WTC11 (cell line): Measurements from ENCODE around the gene EBF3. TPM values are rescaled to one million over a fixed set of nuclear protein-coding genes. Genes with fewer than 3 reads are reported as not detected.

ENCODE experiments used
- ATAC-seq: fragments of 200-7000 bp; cut with Tn5 transposase; 2 replicates; pipeline ENCODE4 v1.10.0; 2021; ENCODE audit warnings: mild to moderate bottlenecking, moderate library complexity
- CTCF ChIA-PET: fragments of 300-600 bp; sonication (Branson Sonifier 250); formaldehyde crosslinking; loops from one replicate; lab custom pipeline; 2021; ENCODE audit warnings: antibody characterized with exemption; lab: Charles Lee
- POLR2A ChIA-PET: fragments of 350-600 bp; sonication (Branson Sonifier 250); formaldehyde crosslinking; loops from one replicate; lab custom pipeline; 2021; ENCODE audit warnings: antibody characterized with exemption; lab: Charles Lee
- DNase-seq: peaks from one replicate; pipeline ENCODE4 v3.0.0; 2021; ENCODE audit warnings: low spot score
- H3K27ac Mint-ChIP-seq: 2 replicates; pipeline ENCODE4 v1.8.0; 2021; ENCODE audit warnings: mixed read lengths
- H3K27me3 Mint-ChIP-seq: 2 replicates; pipeline ENCODE4 v1.8.0; 2021; ENCODE audit warnings: low read depth, mild to moderate bottlenecking, moderate library complexity, mixed read lengths
- H3K36me3 Mint-ChIP-seq: 2 replicates; pipeline ENCODE4 v1.8.0; 2021; ENCODE audit warnings: mixed read lengths
- H3K4me1 Mint-ChIP-seq: 2 replicates; pipeline ENCODE4 v1.8.0; 2022; ENCODE audit warnings: mixed read lengths
- H3K4me3 Mint-ChIP-seq: 2 replicates; pipeline ENCODE4 v1.8.0; 2021; ENCODE audit warnings: mild to moderate bottlenecking, moderate library complexity, mixed read lengths
- H3K9me3 Mint-ChIP-seq: 2 replicates; pipeline ENCODE4 v1.8.0; 2021; ENCODE audit warnings: mixed read lengths
- ATF1 ChIP-seq: sonication (generic); formaldehyde crosslinking; IDR thresholded peaks from 2 replicates; pipeline ENCODE4 v1.8.1; 2023; ENCODE audit warnings: mild to moderate bottlenecking, moderate library complexity, missing genetic modification reagents
- CREB1 ChIP-seq: sonication (generic); formaldehyde crosslinking; IDR thresholded peaks from 2 replicates; pipeline ENCODE4 v1.8.0; 2023; ENCODE audit warnings: mild to moderate bottlenecking, missing genetic modification reagents
- HMGA2 ChIP-seq: fragments of 250-450 bp; sonication (Bioruptor Pico); IDR thresholded peaks from 2 replicates; pipeline ENCODE4 v1.4.0; 2021; ENCODE audit warnings: mild to moderate bottlenecking, moderate library complexity
- IRF2 ChIP-seq: sonication (generic); formaldehyde crosslinking; IDR thresholded peaks from 2 replicates; pipeline ENCODE4 v1.8.0; 2022; ENCODE audit warnings: low read depth, missing genetic modification reagents, borderline replicate concordance
- KAT7 ChIP-seq: sonication (generic); formaldehyde crosslinking; IDR thresholded peaks from 2 replicates; pipeline ENCODE4 v1.8.1; 2023; ENCODE audit warnings: missing genetic modification reagents, mild to moderate bottlenecking, borderline replicate concordance
- NR2C2 ChIP-seq: sonication (generic); formaldehyde crosslinking; IDR thresholded peaks from 2 replicates; pipeline ENCODE4 v1.8.0; 2022; ENCODE audit warnings: mild to moderate bottlenecking, missing genetic modification reagents
- OVOL2 ChIP-seq: fragments of 250-450 bp; sonication (Bioruptor Pico); IDR thresholded peaks from 2 replicates; pipeline ENCODE4 v1.9.0; 2021; ENCODE audit warnings: mild to moderate bottlenecking, borderline replicate concordance
- SMAD4 ChIP-seq: sonication (generic); formaldehyde crosslinking; IDR thresholded peaks from 2 replicates; pipeline ENCODE4 v1.8.0; 2022; ENCODE audit warnings: mild to moderate bottlenecking, missing genetic modification reagents
- SOX15 ChIP-seq: fragments of 250-450 bp; sonication (Bioruptor Pico); IDR thresholded peaks from 2 replicates; pipeline ENCODE4 v1.9.0; 2021; ENCODE audit warnings: mild to moderate bottlenecking
- TCF7 ChIP-seq: sonication (generic); formaldehyde crosslinking; IDR thresholded peaks from 2 replicates; pipeline ENCODE4 v1.8.0; 2022; ENCODE audit warnings: mild to moderate bottlenecking, low read depth, missing genetic modification reagents, moderate library complexity
- ZNF121 ChIP-seq: sonication (generic); formaldehyde crosslinking; IDR thresholded peaks from 2 replicates; pipeline ENCODE4 v1.8.0; 2023; ENCODE audit warnings: missing genetic modification reagents
- ZNF138 ChIP-seq: sonication (generic); formaldehyde crosslinking; conservative IDR thresholded peaks from 2 replicates; pipeline ENCODE4 v1.8.1; 2022; ENCODE audit warnings: mild to moderate bottlenecking, moderate library complexity, missing genetic modification reagents
- ZNF317 ChIP-seq: sonication (generic); formaldehyde crosslinking; IDR thresholded peaks from 2 replicates; pipeline ENCODE4 v1.8.1; 2023; ENCODE audit warnings: low read depth, mild to moderate bottlenecking, moderate library complexity, missing genetic modification reagents, borderline replicate concordance
- ZNF416 ChIP-seq: fragments of 250-450 bp; sonication (Bioruptor Pico); IDR thresholded peaks from 2 replicates; pipeline ENCODE4 v1.9.0; 2021; ENCODE audit warnings: mild to moderate bottlenecking, inconsistent platforms
- ZNF671 ChIP-seq: fragments of 250-450 bp; sonication (Bioruptor Pico); IDR thresholded peaks from 2 replicates; pipeline ENCODE4 v1.8.0; 2021; ENCODE audit warnings: mild to moderate bottlenecking
- total RNA-seq: library from RNA; stranded (reverse); gene quantifications from 3 replicates; pipeline ENCODE4 v1.2.3, GENCODE V29; 2021
- TF ChIP-seq, protein P1 (sequence below): fragments of 200-600 bp; IDR thresholded peaks from 2 replicates; pipeline ENCODE4 v1.8.0; 2022; ENCODE audit warnings: antibody characterized with exemption
- TF ChIP-seq, protein P2 (sequence below): sonication (generic); formaldehyde crosslinking; conservative IDR thresholded peaks from 2 replicates; pipeline ENCODE4 v1.8.1; 2022; ENCODE audit warnings: mild to moderate bottlenecking, missing genetic modification reagents
- TF ChIP-seq, protein P3 (sequence below): sonication (generic); formaldehyde crosslinking; IDR thresholded peaks from 2 replicates; pipeline ENCODE4 v1.8.1; 2022; ENCODE audit warnings: missing genetic modification reagents, borderline replicate concordance
- TF ChIP-seq, protein P4 (sequence below): sonication (generic); formaldehyde crosslinking; IDR thresholded peaks from 2 replicates; pipeline ENCODE4 v1.8.0; 2022; ENCODE audit warnings: mild to moderate bottlenecking, missing genetic modification reagents
- TF ChIP-seq, protein P5 (sequence below): sonication (generic); formaldehyde crosslinking; IDR thresholded peaks from 2 replicates; pipeline ENCODE4 v1.8.0; 2022; ENCODE audit warnings: mild to moderate bottlenecking, missing genetic modification reagents
- TF ChIP-seq, protein P6 (sequence below): fragments of 250-450 bp; sonication (Bioruptor Pico); conservative IDR thresholded peaks from 2 replicates; pipeline ENCODE4 v1.9.0; 2021; ENCODE audit warnings: mild to moderate bottlenecking

Gene EBF3
- total RNA-seq, 1 experiment from 2014 or later: 1.2 TPM

DNA sequence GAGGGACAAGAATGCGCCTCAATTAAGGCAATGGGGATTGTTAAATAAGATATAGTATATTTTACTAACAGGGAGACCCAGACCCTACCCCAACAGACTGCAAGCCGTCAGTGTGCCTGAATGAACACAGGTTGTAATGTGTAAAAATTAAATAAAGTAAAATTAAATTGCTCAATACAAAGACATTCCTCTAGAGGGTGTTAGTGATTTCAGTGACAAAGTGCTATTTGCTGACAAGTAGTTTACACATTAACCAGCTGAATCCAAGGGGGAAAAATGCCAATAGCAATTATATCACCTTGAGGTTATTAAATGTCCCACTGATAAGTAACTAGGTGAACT is 110.5 kb downstream of the EBF3 start:
- CTCF ChIA-PET: interaction anchor here (0.7 to 2.4 kb wide), 11 partner anchors 8 to 191 kb away, joined by 3 to 14 read pairs (median 4); no protein-coding TSS in a partner anchor

DNA sequence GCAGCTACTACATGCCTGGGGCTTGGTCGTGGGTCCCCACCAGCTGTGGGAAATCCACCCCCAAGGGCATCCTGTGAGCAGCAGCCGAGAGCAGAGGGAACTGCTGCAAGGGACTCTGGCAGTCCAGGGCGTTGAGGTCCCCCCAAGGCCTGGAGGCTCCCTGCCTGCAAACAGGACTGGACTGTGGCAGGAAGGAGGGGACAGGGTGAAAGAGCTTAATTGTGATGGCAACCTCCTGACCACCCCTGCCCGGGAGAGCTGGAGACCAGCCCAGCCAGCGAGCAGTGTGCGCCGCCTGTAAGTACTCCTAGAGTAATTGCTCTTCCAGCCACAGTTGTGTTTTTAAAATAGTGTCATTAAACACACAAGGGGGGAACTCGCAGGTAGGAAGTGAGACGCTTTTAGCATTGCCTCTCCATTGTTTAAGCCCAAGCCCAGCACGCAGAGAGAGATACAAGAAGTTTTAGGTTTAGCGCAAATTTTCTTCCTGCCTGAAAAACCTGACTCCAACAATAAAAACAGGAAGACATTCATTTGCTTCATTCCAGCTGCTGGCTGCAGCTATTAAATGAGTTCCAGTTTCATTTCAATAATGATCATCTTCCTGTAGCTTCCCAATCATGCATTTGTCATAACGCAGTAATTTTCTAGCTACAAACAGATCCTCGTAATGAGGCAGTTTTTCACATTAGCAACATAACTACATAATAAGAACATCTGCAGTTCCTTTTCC is 111.1 kb downstream of the EBF3 start:
- CTCF ChIA-PET: interaction anchor here (0.7 to 2.4 kb wide), 11 partner anchors 9 to 192 kb away, joined by 3 to 14 read pairs (median 4); no protein-coding TSS in a partner anchor

More for the DNA sequence above, 110.5 kb downstream of the EBF3 start:
- H3K36me3 Mint-ChIP-seq: peaks cover 9% of the 10 kb centered on the region; the same call in 1 of the 2 replicates
- H3K4me3 Mint-ChIP-seq: no peak overlapping the region
- peaks cover 10% of the 10 kb centered on the region for H3K9me3 Mint-ChIP-seq
- ATAC-seq (no peak), DNase-seq (no peak)
- no peak overlapping the region for H3K27ac Mint-ChIP-seq
- POLR2A ChIA-PET: no interaction called here
- peaks cover 11% of the 10 kb centered on the region for H3K4me1 Mint-ChIP-seq
- TF ChIP-seq TCF7 (CRISPR knock-in tag) (no peak), ZNF138 (no peak)
- TF ChIP-seq, protein P1, sequence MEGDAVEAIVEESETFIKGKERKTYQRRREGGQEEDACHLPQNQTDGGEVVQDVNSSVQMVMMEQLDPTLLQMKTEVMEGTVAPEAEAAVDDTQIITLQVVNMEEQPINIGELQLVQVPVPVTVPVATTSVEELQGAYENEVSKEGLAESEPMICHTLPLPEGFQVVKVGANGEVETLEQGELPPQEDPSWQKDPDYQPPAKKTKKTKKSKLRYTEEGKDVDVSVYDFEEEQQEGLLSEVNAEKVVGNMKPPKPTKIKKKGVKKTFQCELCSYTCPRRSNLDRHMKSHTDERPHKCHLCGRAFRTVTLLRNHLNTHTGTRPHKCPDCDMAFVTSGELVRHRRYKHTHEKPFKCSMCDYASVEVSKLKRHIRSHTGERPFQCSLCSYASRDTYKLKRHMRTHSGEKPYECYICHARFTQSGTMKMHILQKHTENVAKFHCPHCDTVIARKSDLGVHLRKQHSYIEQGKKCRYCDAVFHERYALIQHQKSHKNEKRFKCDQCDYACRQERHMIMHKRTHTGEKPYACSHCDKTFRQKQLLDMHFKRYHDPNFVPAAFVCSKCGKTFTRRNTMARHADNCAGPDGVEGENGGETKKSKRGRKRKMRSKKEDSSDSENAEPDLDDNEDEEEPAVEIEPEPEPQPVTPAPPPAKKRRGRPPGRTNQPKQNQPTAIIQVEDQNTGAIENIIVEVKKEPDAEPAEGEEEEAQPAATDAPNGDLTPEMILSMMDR: peak; percentile 35; the same call in 1 of the 2 replicates
- TF ChIP-seq, protein P2, sequence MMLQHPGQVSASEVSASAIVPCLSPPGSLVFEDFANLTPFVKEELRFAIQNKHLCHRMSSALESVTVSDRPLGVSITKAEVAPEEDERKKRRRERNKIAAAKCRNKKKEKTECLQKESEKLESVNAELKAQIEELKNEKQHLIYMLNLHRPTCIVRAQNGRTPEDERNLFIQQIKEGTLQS (CRISPR knock-in tag): no peak
- no peaks in the 10 kb centered on the region for H3K27me3 Mint-ChIP-seq

DNA sequence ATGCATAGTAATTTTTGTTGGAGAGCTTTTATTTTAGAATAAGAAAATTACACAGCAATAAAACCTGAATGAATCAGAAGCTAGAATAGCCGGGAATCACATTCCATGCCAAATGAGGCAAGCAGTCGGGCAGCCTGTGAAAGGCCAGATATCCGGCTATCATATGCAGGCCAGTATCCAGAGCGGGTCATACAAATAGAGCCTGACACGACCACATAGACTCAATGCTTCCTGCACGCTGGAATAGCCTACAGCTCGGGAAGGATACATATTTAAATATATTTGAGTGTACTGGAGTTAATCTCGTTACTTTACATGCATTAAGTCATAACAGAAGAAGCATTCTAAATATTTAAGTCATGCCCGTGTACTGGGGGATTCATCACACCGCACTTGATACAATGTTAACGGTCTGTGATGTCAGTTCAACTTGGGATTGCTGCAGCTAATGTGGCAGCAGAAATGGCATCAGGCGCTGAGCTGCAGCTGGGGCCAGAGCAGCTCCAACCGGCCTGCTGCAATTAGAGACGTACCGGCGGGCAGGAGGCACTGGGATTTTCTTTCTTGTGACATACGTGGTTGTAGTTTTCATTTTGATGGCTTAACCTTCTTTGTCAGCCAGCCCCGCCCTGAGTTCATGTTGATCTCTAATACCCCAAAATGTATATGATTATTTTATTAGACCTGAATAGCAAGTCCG is 112.0 kb downstream of the EBF3 start:
- Mint-ChIP-seq H3K27ac (no peak overlapping the region), H3K4me3 (no peak overlapping the region), H3K27me3 (no peaks in the 10 kb centered on the region), H3K9me3 (peaks cover 10% of the 10 kb centered on the region), H3K4me1 (peaks cover 22% of the 10 kb centered on the region), H3K36me3 (peaks cover 5% of the 10 kb centered on the region; the same call in 1 of the 2 replicates)
- ATAC-seq (no peak), DNase-seq (no peak)
- POLR2A ChIA-PET: no interaction called here
- CTCF ChIA-PET: interaction anchor here (0.8 to 1.7 kb wide), 5 partner anchors 8 to 119 kb away, joined by 3 to 8 read pairs (median 4); no protein-coding TSS in a partner anchor
- TF ChIP-seq CREB1 (CRISPR knock-in tag): no peak
- no peak for TF ChIP-seq ZNF671 (CRISPR knock-in tag)
- TF ChIP-seq, protein P3, sequence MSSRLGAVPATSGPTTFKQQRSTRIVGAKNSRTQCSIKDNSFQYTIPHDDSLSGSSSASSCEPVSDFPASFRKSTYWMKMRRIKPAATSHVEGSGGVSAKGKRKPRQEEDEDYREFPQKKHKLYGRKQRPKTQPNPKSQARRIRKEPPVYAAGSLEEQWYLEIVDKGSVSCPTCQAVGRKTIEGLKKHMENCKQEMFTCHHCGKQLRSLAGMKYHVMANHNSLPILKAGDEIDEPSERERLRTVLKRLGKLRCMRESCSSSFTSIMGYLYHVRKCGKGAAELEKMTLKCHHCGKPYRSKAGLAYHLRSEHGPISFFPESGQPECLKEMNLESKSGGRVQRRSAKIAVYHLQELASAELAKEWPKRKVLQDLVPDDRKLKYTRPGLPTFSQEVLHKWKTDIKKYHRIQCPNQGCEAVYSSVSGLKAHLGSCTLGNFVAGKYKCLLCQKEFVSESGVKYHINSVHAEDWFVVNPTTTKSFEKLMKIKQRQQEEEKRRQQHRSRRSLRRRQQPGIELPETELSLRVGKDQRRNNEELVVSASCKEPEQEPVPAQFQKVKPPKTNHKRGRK (CRISPR knock-in tag): no peak
- TF ChIP-seq, protein P4, sequence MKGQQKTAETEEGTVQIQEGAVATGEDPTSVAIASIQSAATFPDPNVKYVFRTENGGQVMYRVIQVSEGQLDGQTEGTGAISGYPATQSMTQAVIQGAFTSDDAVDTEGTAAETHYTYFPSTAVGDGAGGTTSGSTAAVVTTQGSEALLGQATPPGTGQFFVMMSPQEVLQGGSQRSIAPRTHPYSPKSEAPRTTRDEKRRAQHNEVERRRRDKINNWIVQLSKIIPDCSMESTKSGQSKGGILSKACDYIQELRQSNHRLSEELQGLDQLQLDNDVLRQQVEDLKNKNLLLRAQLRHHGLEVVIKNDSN (CRISPR knock-in tag): no peak
- TF ChIP-seq ATF1 (CRISPR knock-in tag): no peak
- TF ChIP-seq KAT7 (CRISPR knock-in tag): no peak
- TF ChIP-seq NR2C2 (CRISPR knock-in tag): no peak
- no peak for TF ChIP-seq ZNF317 (CRISPR knock-in tag)
- no peak for TF ChIP-seq ZNF121 (CRISPR knock-in tag)
- TF ChIP-seq, protein P5, sequence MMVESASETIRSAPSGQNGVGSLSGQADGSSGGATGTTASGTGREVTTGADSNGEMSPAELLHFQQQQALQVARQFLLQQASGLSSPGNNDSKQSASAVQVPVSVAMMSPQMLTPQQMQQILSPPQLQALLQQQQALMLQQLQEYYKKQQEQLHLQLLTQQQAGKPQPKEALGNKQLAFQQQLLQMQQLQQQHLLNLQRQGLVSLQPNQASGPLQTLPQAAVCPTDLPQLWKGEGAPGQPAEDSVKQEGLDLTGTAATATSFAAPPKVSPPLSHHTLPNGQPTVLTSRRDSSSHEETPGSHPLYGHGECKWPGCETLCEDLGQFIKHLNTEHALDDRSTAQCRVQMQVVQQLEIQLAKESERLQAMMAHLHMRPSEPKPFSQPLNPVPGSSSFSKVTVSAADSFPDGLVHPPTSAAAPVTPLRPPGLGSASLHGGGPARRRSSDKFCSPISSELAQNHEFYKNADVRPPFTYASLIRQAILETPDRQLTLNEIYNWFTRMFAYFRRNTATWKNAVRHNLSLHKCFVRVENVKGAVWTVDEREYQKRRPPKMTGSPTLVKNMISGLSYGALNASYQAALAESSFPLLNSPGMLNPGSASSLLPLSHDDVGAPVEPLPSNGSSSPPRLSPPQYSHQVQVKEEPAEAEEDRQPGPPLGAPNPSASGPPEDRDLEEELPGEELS (CRISPR knock-in tag): no peak
- TF ChIP-seq ZNF416 (CRISPR knock-in tag): no peak
- no peak for TF ChIP-seq SMAD4 (CRISPR knock-in tag)
- no peak for TF ChIP-seq SOX15 (CRISPR knock-in tag)
- TF ChIP-seq OVOL2 (CRISPR knock-in tag): no peak
- no peak for TF ChIP-seq HMGA2

More for the DNA sequence above, 111.1 kb downstream of the EBF3 start:
- Mint-ChIP-seq H3K36me3 (peaks cover 9% of the 10 kb centered on the region; the same call in 1 of the 2 replicates), H3K27ac (no peak overlapping the region), H3K27me3 (no peaks in the 10 kb centered on the region), H3K4me1 (peaks cover 13% of the 10 kb centered on the region), H3K4me3 (no peak overlapping the region), H3K9me3 (peaks cover 10% of the 10 kb centered on the region)
- ATAC-seq (no peak), DNase-seq (no peak)
- POLR2A ChIA-PET: no interaction called here
- TF ChIP-seq, protein P6, sequence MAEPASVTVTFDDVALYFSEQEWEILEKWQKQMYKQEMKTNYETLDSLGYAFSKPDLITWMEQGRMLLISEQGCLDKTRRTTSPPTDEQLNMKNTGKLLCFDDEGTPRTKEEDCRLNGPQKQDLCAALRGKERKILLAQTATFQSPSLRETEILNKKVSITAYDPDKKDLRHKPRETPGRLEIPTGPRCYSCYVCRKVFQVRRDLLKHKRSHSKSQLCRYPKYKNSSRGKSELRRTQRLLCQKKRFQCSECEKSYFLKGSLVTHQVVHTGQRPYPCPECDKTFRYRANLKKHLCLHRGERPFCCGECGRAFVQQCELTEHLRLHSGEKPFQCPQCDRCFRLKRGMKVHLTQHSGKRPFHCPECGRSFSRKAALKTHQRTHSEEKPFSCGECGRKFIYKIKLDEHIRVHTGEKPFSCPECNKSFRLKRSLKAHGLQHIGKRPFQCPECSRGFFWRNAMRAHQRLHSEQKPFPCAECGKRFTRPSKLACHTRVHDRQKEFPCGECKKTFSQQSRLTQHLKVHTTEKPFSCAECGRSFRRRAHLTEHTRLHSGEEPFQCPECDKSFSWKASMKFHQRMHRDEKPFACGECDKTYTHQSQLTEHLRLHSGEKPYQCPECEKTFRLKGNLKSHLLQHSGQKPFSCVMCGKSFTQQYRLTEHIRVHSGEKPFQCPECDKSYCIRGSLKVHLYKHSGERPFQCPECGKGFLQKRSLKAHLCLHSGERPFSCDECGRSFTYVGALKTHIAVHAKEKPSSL (CRISPR knock-in tag): no peak
- no peak for TF ChIP-seq IRF2 (CRISPR knock-in tag)
